ENCODE results near the gene GARIN5A. TPM values are rescaled to one million over a fixed set of nuclear protein-coding genes. Genes with fewer than 3 reads are reported as not detected.
"Not testable (repeated sequence)": the region's sequence is repeated elsewhere in the genome, so short reads cannot be mapped to it uniquely, and the experiment has no call there.

GARIN5A gene
- total RNA-seq, 4 donors from 2014 or later, result 0.55 to 4.2 (median 0.79) TPM; not detected in 1

DNA sequence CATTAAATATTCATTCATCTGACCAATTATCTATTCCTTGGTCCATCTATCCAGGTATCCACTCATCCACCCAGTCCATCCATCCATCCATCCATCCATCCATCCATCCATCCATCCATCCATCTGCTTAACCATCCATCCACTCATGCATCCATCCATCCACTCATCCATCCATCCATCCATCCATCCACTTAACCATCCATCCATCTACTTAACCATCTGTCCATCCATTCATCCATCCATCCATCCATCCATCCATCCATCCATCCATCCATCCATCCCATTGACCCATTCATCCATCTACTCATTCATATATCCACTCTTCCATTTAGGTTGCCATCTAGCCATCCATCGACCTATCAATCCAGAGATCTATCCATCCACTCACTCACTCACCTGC is 32.6 kb downstream of the GARIN5A start:
- DNase-seq, result no peak
- Histone ChIP-seq H3K4me1 (no peaks in the 10 kb centered on the region), H3K27me3 (no peaks in the 10 kb centered on the region), H3K27ac (no peak overlapping the region), H3K36me3 (no peaks in the 10 kb centered on the region), H3K4me3 (no peak overlapping the region), H3K9me3 (no peaks in the 10 kb centered on the region)
- TF ChIP-seq, protein P1, sequence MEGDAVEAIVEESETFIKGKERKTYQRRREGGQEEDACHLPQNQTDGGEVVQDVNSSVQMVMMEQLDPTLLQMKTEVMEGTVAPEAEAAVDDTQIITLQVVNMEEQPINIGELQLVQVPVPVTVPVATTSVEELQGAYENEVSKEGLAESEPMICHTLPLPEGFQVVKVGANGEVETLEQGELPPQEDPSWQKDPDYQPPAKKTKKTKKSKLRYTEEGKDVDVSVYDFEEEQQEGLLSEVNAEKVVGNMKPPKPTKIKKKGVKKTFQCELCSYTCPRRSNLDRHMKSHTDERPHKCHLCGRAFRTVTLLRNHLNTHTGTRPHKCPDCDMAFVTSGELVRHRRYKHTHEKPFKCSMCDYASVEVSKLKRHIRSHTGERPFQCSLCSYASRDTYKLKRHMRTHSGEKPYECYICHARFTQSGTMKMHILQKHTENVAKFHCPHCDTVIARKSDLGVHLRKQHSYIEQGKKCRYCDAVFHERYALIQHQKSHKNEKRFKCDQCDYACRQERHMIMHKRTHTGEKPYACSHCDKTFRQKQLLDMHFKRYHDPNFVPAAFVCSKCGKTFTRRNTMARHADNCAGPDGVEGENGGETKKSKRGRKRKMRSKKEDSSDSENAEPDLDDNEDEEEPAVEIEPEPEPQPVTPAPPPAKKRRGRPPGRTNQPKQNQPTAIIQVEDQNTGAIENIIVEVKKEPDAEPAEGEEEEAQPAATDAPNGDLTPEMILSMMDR (IDR thresholded peaks at IDR 0.05), result no peak
- TF ChIP-seq POLR2AphosphoS5 (IDR thresholded peaks at IDR 0.05), result no peak
- no peak for TF ChIP-seq POLR2A (IDR thresholded peaks at IDR 0.05)
- no peak for TF ChIP-seq EP300 (IDR thresholded peaks at IDR 0.05; ENCODE audit: low read depth)
- intact Hi-C loops (cut with DNase I; ENCODE audit: low total_unique reads) (no loop called here), in situ Hi-C loops (cut with MboI; ENCODE audit: low pct_ligation_motif_present in 1 of 4, low pct_unique_long_range_greater_than_20kb in 1 of 4, low sequenced_read_pairs in 3 of 4) (no loop called here)
- WGBS, 2 donors (ENCODE audit: low coverage in 1 of 2), result 48 to 50% methylated on average over 1 of the region's 1 CpG

DNA sequence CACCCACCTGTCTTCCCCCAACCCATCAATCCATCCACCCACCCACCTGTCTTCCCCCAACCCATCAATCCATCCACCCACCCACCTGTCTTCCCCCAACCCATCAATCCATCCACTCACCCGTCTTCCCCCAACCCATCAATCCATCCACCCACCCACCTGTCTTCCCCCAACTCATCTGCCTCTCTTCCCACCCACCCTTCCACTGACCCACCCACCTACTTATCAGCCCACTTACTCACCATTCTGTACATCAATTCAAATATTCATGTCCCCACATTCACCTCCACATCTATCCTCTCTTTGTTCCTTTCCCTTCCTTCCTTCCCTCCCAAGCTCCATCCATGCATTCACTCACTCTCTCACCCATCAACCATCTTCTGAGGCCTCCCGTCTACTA is 37.5 kb downstream of the GARIN5A start:
- H3K4me3 ChIP-seq; in situ Hi-C loops (cut with MboI; ENCODE audit: low pct_ligation_motif_present in 1 of 4, low pct_unique_long_range_greater_than_20kb in 1 of 4, low sequenced_read_pairs in 3 of 4); DNase-seq; H3K36me3 ChIP-seq; intact Hi-C loops (cut with DNase I; ENCODE audit: low total_unique reads); H3K27me3 ChIP-seq; H3K27ac ChIP-seq; H3K9me3 ChIP-seq; H3K4me1 ChIP-seq: not testable (repeated sequence)
- WGBS, 2 donors (ENCODE audit: low coverage in 1 of 2), result 70 to 100% methylated on average over 1 to 2 of the region's 2 CpGs

DNA sequence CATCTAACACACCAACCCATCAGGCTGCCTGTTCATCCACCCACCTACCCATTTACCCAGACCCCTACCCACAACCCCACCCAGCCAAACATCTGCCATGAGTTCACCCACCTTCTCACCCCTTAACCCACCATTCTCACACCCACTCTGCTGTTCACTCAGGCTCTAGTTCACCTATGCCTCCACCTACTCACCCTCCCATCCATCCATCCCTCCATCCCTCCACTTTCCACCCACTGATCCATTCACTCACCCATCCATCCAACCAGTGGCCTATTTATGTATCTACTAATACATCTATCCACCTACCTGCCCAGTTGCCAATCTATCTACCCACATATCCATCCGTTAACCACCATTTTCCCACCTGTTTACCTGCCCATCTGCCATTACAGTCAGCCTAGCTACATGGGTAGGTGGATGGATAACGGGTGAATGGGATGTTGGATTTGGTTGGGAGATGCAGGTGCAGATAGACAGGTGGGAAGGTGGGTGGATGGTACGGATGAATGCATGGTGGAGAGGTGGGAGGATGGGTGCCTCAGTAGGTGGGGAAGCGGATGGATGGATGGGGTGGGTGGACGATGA is 38.7 kb downstream of the GARIN5A start:
- no peaks in the 10 kb centered on the region for H3K4me1 ChIP-seq
- H3K36me3 ChIP-seq, result no peaks in the 10 kb centered on the region
- no peak overlapping the region for H3K4me3 ChIP-seq
- H3K27ac ChIP-seq, result no peak overlapping the region
- DNase-seq, result no peak
- intact Hi-C loops (cut with DNase I; ENCODE audit: low total_unique reads), result no loop called here
- peaks cover 17% of the 10 kb centered on the region for H3K27me3 ChIP-seq
- H3K9me3 ChIP-seq, result no peaks in the 10 kb centered on the region
- WGBS, 2 donors (ENCODE audit: low coverage in 1 of 2), result 87 to 94% methylated on average over 3 to 5 of the region's 5 CpGs
- TF ChIP-seq EP300 (IDR thresholded peaks at IDR 0.05; ENCODE audit: low read depth), result no peak
- TF ChIP-seq, protein P1 (IDR thresholded peaks at IDR 0.05), result no peak
- no peak for TF ChIP-seq POLR2A (IDR thresholded peaks at IDR 0.05)
- no peak for TF ChIP-seq POLR2AphosphoS5 (IDR thresholded peaks at IDR 0.05)
- in situ Hi-C loops (cut with MboI; ENCODE audit: low pct_ligation_motif_present in 1 of 4, low pct_unique_long_range_greater_than_20kb in 1 of 4, low sequenced_read_pairs in 3 of 4), result no loop called here

DNA sequence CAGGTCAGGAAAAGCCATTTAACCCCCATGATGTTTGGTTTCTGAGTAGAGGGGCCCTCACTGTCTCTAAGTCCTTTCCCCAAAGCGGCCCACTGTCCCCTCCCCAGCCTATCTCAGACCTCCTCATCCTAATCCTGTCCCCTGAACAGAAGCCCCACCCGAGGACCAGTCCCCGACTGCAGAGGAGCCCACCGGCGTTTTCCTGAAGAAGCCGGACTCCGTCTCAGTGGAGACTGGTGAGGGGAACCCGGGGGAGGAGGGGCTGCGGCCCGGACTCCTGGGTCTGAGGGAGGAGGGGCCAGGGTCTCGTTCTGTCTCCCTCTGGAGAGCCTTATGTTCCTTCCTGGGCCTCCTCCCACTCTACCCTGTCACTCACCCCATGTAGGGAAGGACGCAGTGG is 41.0 kb downstream of the GARIN5A start:
- Histone ChIP-seq H3K4me3 (no peak overlapping the region), H3K27ac (no peak overlapping the region), H3K27me3 (peaks cover 33% of the 10 kb centered on the region), H3K4me1 (peaks cover 6 to 20% (median 18%) of the 10 kb centered on the region in 4 donors), H3K9me3 (no peaks in the 10 kb centered on the region), H3K36me3 (no peaks in the 10 kb centered on the region)
- TF ChIP-seq EP300 (IDR thresholded peaks at IDR 0.05; ENCODE audit: low read depth) (no peak), POLR2AphosphoS5 (IDR thresholded peaks at IDR 0.05) (no peak), POLR2A (IDR thresholded peaks at IDR 0.05) (no peak)
- TF ChIP-seq, protein P1 (IDR thresholded peaks at IDR 0.05), result no peak
- no peak for DNase-seq
- WGBS, 2 donors (ENCODE audit: low coverage in 1 of 2), result 84% methylated on average over 12 of the region's 12 CpGs; no CpG with 5 or more reads in 1 of the 2 donors
- intact Hi-C loops (cut with DNase I; ENCODE audit: low total_unique reads), result no loop called here
- in situ Hi-C loops (cut with MboI; ENCODE audit: low pct_ligation_motif_present in 1 of 4, low pct_unique_long_range_greater_than_20kb in 1 of 4, low sequenced_read_pairs in 3 of 4), result no loop called here

DNA sequence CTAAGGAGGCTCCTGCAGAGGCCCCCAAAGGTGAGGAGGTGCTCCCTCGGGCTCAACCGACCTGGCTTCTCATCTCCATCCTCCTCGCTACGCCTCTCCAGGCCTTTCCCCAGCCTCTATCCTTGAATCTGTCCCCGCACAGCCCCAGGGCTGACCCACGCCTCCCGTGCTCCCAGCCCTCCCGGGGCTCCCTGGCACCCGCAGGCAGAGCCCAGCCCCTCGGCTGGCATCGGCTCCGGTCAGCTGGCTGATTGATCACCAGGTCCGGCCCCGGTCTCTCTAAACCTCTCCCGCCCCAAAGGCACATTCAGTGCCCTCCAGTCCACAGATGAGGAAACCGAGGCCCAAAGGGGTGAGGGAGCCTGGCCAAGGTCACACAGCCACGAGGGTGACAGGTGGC is 41.4 kb downstream of the GARIN5A start:
- Histone ChIP-seq H3K9me3 (no peaks in the 10 kb centered on the region), H3K36me3 (no peaks in the 10 kb centered on the region), H3K4me3 (no peak overlapping the region), H3K27ac (no peak overlapping the region), H3K4me1 (peaks cover 6 to 20% (median 18%) of the 10 kb centered on the region in 4 donors), H3K27me3 (peaks cover 38% of the 10 kb centered on the region)
- intact Hi-C loops (cut with DNase I; ENCODE audit: low total_unique reads) (no loop called here), in situ Hi-C loops (cut with MboI; ENCODE audit: low pct_ligation_motif_present in 1 of 4, low pct_unique_long_range_greater_than_20kb in 1 of 4, low sequenced_read_pairs in 3 of 4) (no loop called here)
- TF ChIP-seq EP300 (IDR thresholded peaks at IDR 0.05; ENCODE audit: low read depth) (no peak), POLR2A (IDR thresholded peaks at IDR 0.05) (no peak), POLR2AphosphoS5 (IDR thresholded peaks at IDR 0.05) (no peak)
- TF ChIP-seq, protein P1 (IDR thresholded peaks at IDR 0.05), result no peak
- no peak for DNase-seq
- 82% methylated on average over 17 of the region's 17 CpGs; no CpG with 5 or more reads in 1 of the 2 donors for WGBS, 2 donors (ENCODE audit: low coverage in 1 of 2)
